Keratinocyte (primary cell): ENCODE data around the gene TMPRSS6. TPM values are rescaled to one million over a fixed set of nuclear protein-coding genes. Genes with fewer than 3 reads are reported as not detected.

ENCODE experiments used
- DNase-seq: peaks from one replicate; pipeline ENCODE4 v3.0.0-alpha.2; 2011; ENCODE audit warnings: low read depth, missing footprints, low spot score
- FAIRE-seq: peaks from 2 replicates; lab custom pipeline; 2011; peaks lifted over from hg19 to GRCh38; lab: Jason Lieb, UNC
- H2AFZ ChIP-seq: 2 replicates; pipeline ENCODE4 v1.6.0; 2012; ENCODE audit warnings: low read length, control low read depth, inconsistent platforms; ENCODE audit not compliant: control insufficient read depth
- H3K27ac ChIP-seq: 2 replicates; pipeline ENCODE4 v1.5.1; 2011; ENCODE audit warnings: low read length; ENCODE audit not compliant: control insufficient read depth, insufficient read depth
- H3K27me3 ChIP-seq: 3 replicates; pipeline ENCODE4 v1.6.0; 2011; ENCODE audit warnings: low read length; ENCODE audit not compliant: control insufficient read depth, insufficient read depth; ENCODE audit errors: extremely low read depth
- H3K36me3 ChIP-seq, 2 experiments: 2 replicates in 1 of 2; 3 replicates in 1 of 2; pipeline ENCODE4 v1.5.1; 2011; ENCODE audit warnings: low read length in 2 of 2, mild to moderate bottlenecking in 1 of 2; ENCODE audit not compliant: control insufficient read depth in 2 of 2, insufficient read depth in 2 of 2; ENCODE audit errors: extremely low read depth in 1 of 2
- H3K4me1 ChIP-seq: 3 replicates; pipeline ENCODE4 v1.5.1; 2011; ENCODE audit warnings: low read length; ENCODE audit not compliant: control insufficient read depth, insufficient read depth; ENCODE audit errors: extremely low read depth
- H3K4me2 ChIP-seq: 3 replicates; pipeline ENCODE4 v1.6.0; 2011; ENCODE audit warnings: low read depth, low read length; ENCODE audit not compliant: control insufficient read depth, insufficient read depth; ENCODE audit errors: extremely low read depth
- H3K4me3 ChIP-seq, 3 experiments: fragments of 200-600 bp in 1 of 3; sonication (generic) in 1 of 3; 2 replicates in 2 of 3; 3 replicates in 1 of 3; pipeline ENCODE4 v1.5.1; 2011 to 2016; ENCODE audit warnings: low read length in 3 of 3, mild to moderate bottlenecking in 3 of 3, control low read depth in 2 of 3, inconsistent platforms in 1 of 3, low read depth in 1 of 3, mixed read lengths in 1 of 3, mixed run types in 1 of 3, moderate library complexity in 1 of 3; ENCODE audit not compliant: control insufficient read depth in 2 of 3, insufficient read depth in 2 of 3; ENCODE audit errors: extremely low read depth in 1 of 3
- H3K79me2 ChIP-seq: 2 replicates; pipeline ENCODE4 v1.6.0; 2012; ENCODE audit warnings: low read length; ENCODE audit not compliant: control insufficient read depth, insufficient read depth
- H3K9ac ChIP-seq: 3 replicates; pipeline ENCODE4 v1.6.0; 2011; ENCODE audit warnings: low read length; ENCODE audit not compliant: control insufficient read depth, insufficient read depth; ENCODE audit errors: extremely low read depth
- H3K9me1 ChIP-seq: 3 replicates; pipeline ENCODE4 v1.6.0; 2011; ENCODE audit warnings: low read length; ENCODE audit not compliant: control insufficient read depth, insufficient read depth; ENCODE audit errors: extremely low read depth
- H3K9me3 ChIP-seq: 2 replicates; pipeline ENCODE4 v1.5.1; 2012; ENCODE audit warnings: low read depth, low read length; ENCODE audit not compliant: control insufficient read depth
- H4K20me1 ChIP-seq: 3 replicates; pipeline ENCODE4 v1.6.0; 2011; ENCODE audit warnings: low read length; ENCODE audit not compliant: control insufficient read depth, insufficient read depth; ENCODE audit errors: extremely low read depth
- CTCF ChIP-seq, 3 experiments: IDR thresholded peaks in 1 of 3; conservative IDR thresholded peaks in 1 of 3; optimal IDR thresholded peaks in 1 of 3; 2 replicates in 2 of 3; 3 replicates in 1 of 3; pipeline versions ENCODE3 to v1.5.1; 2011; ENCODE audit warnings: low read length in 3 of 3, mild to moderate bottlenecking in 3 of 3, moderate library complexity in 2 of 3, control low read depth in 1 of 3, inconsistent platforms in 1 of 3; ENCODE audit not compliant: insufficient read depth in 2 of 3; ENCODE audit errors: extremely low read depth in 1 of 3
- EZH2 ChIP-seq: IDR thresholded peaks from one replicate; pipeline ENCODE4 v1.6.1; 2012; ENCODE audit warnings: inconsistent platforms, mild to moderate bottlenecking, low read length, moderate library complexity
- dilution Hi-C: fragments of 300-500 bp; cut with MboI; formaldehyde crosslinking; loops from one replicate; pipeline ENCODE4 v1.7.0; 2020; ENCODE audit warnings: low sequenced_read_pairs; ENCODE audit not compliant: extremely low pct_ligation_motif_present
- polyA plus RNA-seq, 5 experiments: library from polyadenylated mRNA; depleted of rRNA in 3 of 5; stranded (reverse) in 3 of 5; stranded (forward) in 1 of 5; unstranded in 1 of 5; fragments of >200 nt; gene quantifications; 1 replicate in 1 of 5; 2 replicates in 3 of 5; 3 replicates in 1 of 5; pipeline versions ENCODE4 v1.2.1 to v1.2.3, GENCODE V29; 2011 to 2012; ENCODE audit warnings: missing spikeins in 2 of 5, low read depth in 1 of 5, low replicate concordance in 1 of 5

The TMPRSS6 gene
- polyA plus RNA-seq, 1 donor (not counting 4 experiments of a cell fraction or from before 2014, with no cell fraction given): not detected

- Histone ChIP-seq H2AFZ (no peak overlapping the region), H3K36me3 (no peaks in the 10 kb centered on the region), H3K4me2 (no peak overlapping the region), H3K9me1 (no peaks in the 10 kb centered on the region), H3K9me3 (no peaks in the 10 kb centered on the region), H3K4me1 (no peaks in the 10 kb centered on the region), H4K20me1 (no peaks in the 10 kb centered on the region), H3K4me3 (no peak overlapping the region), H3K79me2 (no peaks in the 10 kb centered on the region), H3K27me3 (peaks cover 3% of the 10 kb centered on the region), H3K9ac (no peak overlapping the region), H3K27ac (no peak overlapping the region)
- FAIRE-seq: no peak
- no peak for DNase-seq
- TF ChIP-seq EZH2 (no peak), CTCF (optimal IDR thresholded peaks at IDR 0.05 in 1 of 3, IDR thresholded peaks at IDR 0.05 in 1 of 3, conservative IDR thresholded peaks at IDR 0.05 in 1 of 3; ENCODE audit: extremely low read depth in 1 of 3, insufficient read depth in 2 of 3, low read length in 3 of 3) (no peak)
- dilution Hi-C loops: no loop called here
Observed at GRCh38 chr22:37080438-37080837, 29.1 kb downstream of the TMPRSS6 start.

- Histone ChIP-seq H3K27ac (no peak overlapping the region), H2AFZ (no peak overlapping the region), H3K27me3 (peaks cover 3% of the 10 kb centered on the region), H3K4me2 (no peak overlapping the region), H3K4me1 (no peaks in the 10 kb centered on the region), H3K79me2 (no peaks in the 10 kb centered on the region), H3K9me3 (no peaks in the 10 kb centered on the region), H3K4me3 (no peak overlapping the region), H3K9me1 (no peaks in the 10 kb centered on the region), H4K20me1 (no peaks in the 10 kb centered on the region), H3K9ac (no peak overlapping the region), H3K36me3 (no peaks in the 10 kb centered on the region)
- TF ChIP-seq CTCF (optimal IDR thresholded peaks at IDR 0.05 in 1 of 3, IDR thresholded peaks at IDR 0.05 in 1 of 3, conservative IDR thresholded peaks at IDR 0.05 in 1 of 3; ENCODE audit: extremely low read depth in 1 of 3, insufficient read depth in 2 of 3, low read length in 3 of 3): no peak
- FAIRE-seq: no peak
- DNase-seq: no peak
- dilution Hi-C loops: no loop called here
Observed at GRCh38 chr22:37079668-37080171, 29.8 kb downstream of the TMPRSS6 start.
